HEK293 (cell line): ENCODE results near the gene ZSCAN9.
A peak's percentile ranks its signal among the peaks of the same experiment; 100 is the strongest.

Experiments
- GFI1B ChIP-seq: fragments of 450-650 bp; formaldehyde crosslinking; IDR thresholded peaks from 2 replicates; pipeline ENCODE4 v1.5.1; 2016; ENCODE audit warnings: missing biosample characterization, missing genetic modification characterization
- HOXC10 ChIP-seq: sonication (generic); formaldehyde crosslinking; IDR thresholded peaks from 2 replicates; pipeline ENCODE4 v1.8.1; 2023; ENCODE audit warnings: mild to moderate bottlenecking, missing genetic modification reagents
- HOXD13 ChIP-seq: sonication (generic); formaldehyde crosslinking; IDR thresholded peaks from 2 replicates; pipeline ENCODE4 v1.8.0; 2022; ENCODE audit warnings: missing genetic modification reagents, borderline replicate concordance
- PRDM1 ChIP-seq: fragments of 450-650 bp; formaldehyde crosslinking; IDR thresholded peaks from 2 replicates; pipeline ENCODE4; 2016; ENCODE audit warnings: missing biosample characterization, missing genetic modification characterization
- PRDM2 ChIP-seq: fragments of 450-650 bp; formaldehyde crosslinking; IDR thresholded peaks from 2 replicates; pipeline ENCODE4 v1.5.1; 2016; ENCODE audit warnings: missing biosample characterization, missing genetic modification characterization, borderline replicate concordance
- SP3 ChIP-seq: fragments of 450-650 bp; formaldehyde crosslinking; IDR thresholded peaks from 2 replicates; pipeline ENCODE4 v1.5.1; 2016; ENCODE audit warnings: missing biosample characterization, missing genetic modification characterization
- ZBTB8A ChIP-seq: fragments of 450-650 bp; formaldehyde crosslinking; IDR thresholded peaks from 2 replicates; pipeline ENCODE4 v1.5.1; 2016; ENCODE audit warnings: missing biosample characterization, missing genetic modification characterization
- ZNF155 ChIP-seq: fragments of 450-650 bp; formaldehyde crosslinking; IDR thresholded peaks from 2 replicates; pipeline ENCODE4 v1.5.1; 2016; ENCODE audit warnings: missing biosample characterization, missing genetic modification characterization
- ZNF211 ChIP-seq: fragments of 450-650 bp; formaldehyde crosslinking; IDR thresholded peaks from 2 replicates; pipeline ENCODE4 v1.5.1; 2016; ENCODE audit warnings: low read depth, missing biosample characterization, missing genetic modification characterization
- ZNF239 ChIP-seq: fragments of 450-650 bp; formaldehyde crosslinking; IDR thresholded peaks from 2 replicates; pipeline ENCODE4 v1.5.1; 2016; ENCODE audit warnings: missing biosample characterization, missing genetic modification characterization
- ZNF292 ChIP-seq: fragments of 450-650 bp; formaldehyde crosslinking; IDR thresholded peaks from 2 replicates; pipeline ENCODE4 v1.5.1; 2016; ENCODE audit warnings: low read depth, missing biosample characterization, missing genetic modification characterization, borderline replicate concordance
- ZNF335 ChIP-seq: fragments of 450-650 bp; formaldehyde crosslinking; conservative IDR thresholded peaks from 2 replicates; pipeline ENCODE4 v1.5.1; 2016; ENCODE audit warnings: missing biosample characterization, missing genetic modification characterization
- ZNF362 ChIP-seq: fragments of 450-650 bp; formaldehyde crosslinking; IDR thresholded peaks from 2 replicates; pipeline ENCODE4 v1.5.1; 2016; ENCODE audit warnings: missing biosample characterization, missing genetic modification characterization
- ZNF394 ChIP-seq: fragments of 450-650 bp; formaldehyde crosslinking; IDR thresholded peaks from 2 replicates; pipeline ENCODE4 v1.5.1; 2016; ENCODE audit warnings: missing biosample characterization, missing genetic modification characterization, mild to moderate bottlenecking, moderate library complexity, borderline replicate concordance
- ZNF426 ChIP-seq: fragments of 450-650 bp; formaldehyde crosslinking; IDR thresholded peaks from 2 replicates; pipeline ENCODE4 v1.5.1; 2017; ENCODE audit warnings: missing biosample characterization, missing genetic modification characterization, mild to moderate bottlenecking, inconsistent platforms, moderate library complexity
- ZNF48 ChIP-seq: fragments of 450-650 bp; formaldehyde crosslinking; IDR thresholded peaks from 2 replicates; pipeline ENCODE4 v1.5.1; 2016; ENCODE audit warnings: missing biosample characterization, missing genetic modification characterization
- ZNF544 ChIP-seq: fragments of 450-650 bp; formaldehyde crosslinking; IDR thresholded peaks from 2 replicates; pipeline ENCODE4 v1.5.0; 2017; ENCODE audit warnings: missing biosample characterization, missing genetic modification characterization
- ZNF580 ChIP-seq: fragments of 450-650 bp; formaldehyde crosslinking; IDR thresholded peaks from 2 replicates; pipeline ENCODE4 v1.5.1; 2016; ENCODE audit warnings: missing biosample characterization, missing genetic modification characterization
- ZNF626 ChIP-seq: fragments of 450-650 bp; sonication (Bioruptor Pico); formaldehyde crosslinking; IDR thresholded peaks from 2 replicates; pipeline ENCODE4 v1.5.1; 2018; ENCODE audit warnings: missing biosample characterization, missing genetic modification characterization, inconsistent platforms
- ZNF701 ChIP-seq: fragments of 450-650 bp; formaldehyde crosslinking; IDR thresholded peaks from 2 replicates; pipeline ENCODE4 v1.5.1; 2016; ENCODE audit warnings: missing biosample characterization, missing genetic modification characterization
- ZNF747 ChIP-seq: fragments of 450-650 bp; formaldehyde crosslinking; IDR thresholded peaks from 2 replicates; pipeline ENCODE4 v1.5.1; 2016; ENCODE audit warnings: missing biosample characterization, missing genetic modification characterization
- ZNF76 ChIP-seq: fragments of 450-650 bp; formaldehyde crosslinking; IDR thresholded peaks from 2 replicates; pipeline ENCODE4; 2016; ENCODE audit warnings: low read depth, missing biosample characterization, missing genetic modification characterization, borderline replicate concordance
- ZSCAN23 ChIP-seq: fragments of 450-650 bp; formaldehyde crosslinking; IDR thresholded peaks from 2 replicates; pipeline ENCODE4 v1.5.1; 2016; ENCODE audit warnings: missing biosample characterization, missing genetic modification characterization
- ZSCAN5A ChIP-seq: fragments of 450-650 bp; formaldehyde crosslinking; IDR thresholded peaks from 2 replicates; pipeline ENCODE4 v1.5.1; 2016; ENCODE audit warnings: missing biosample characterization, missing genetic modification characterization
- TF ChIP-seq, protein P1 (sequence below): fragments of 450-650 bp; formaldehyde crosslinking; IDR thresholded peaks from 2 replicates; pipeline ENCODE4 v1.5.1; 2016; ENCODE audit warnings: missing biosample characterization, missing genetic modification characterization

ZSCAN9 gene

GRCh38 chr6:28266962-28267694 lies 42.1 kb downstream of the ZSCAN9 start, which contains the start of gene ZSCAN26 (continued):
- TF ChIP-seq, protein P1, sequence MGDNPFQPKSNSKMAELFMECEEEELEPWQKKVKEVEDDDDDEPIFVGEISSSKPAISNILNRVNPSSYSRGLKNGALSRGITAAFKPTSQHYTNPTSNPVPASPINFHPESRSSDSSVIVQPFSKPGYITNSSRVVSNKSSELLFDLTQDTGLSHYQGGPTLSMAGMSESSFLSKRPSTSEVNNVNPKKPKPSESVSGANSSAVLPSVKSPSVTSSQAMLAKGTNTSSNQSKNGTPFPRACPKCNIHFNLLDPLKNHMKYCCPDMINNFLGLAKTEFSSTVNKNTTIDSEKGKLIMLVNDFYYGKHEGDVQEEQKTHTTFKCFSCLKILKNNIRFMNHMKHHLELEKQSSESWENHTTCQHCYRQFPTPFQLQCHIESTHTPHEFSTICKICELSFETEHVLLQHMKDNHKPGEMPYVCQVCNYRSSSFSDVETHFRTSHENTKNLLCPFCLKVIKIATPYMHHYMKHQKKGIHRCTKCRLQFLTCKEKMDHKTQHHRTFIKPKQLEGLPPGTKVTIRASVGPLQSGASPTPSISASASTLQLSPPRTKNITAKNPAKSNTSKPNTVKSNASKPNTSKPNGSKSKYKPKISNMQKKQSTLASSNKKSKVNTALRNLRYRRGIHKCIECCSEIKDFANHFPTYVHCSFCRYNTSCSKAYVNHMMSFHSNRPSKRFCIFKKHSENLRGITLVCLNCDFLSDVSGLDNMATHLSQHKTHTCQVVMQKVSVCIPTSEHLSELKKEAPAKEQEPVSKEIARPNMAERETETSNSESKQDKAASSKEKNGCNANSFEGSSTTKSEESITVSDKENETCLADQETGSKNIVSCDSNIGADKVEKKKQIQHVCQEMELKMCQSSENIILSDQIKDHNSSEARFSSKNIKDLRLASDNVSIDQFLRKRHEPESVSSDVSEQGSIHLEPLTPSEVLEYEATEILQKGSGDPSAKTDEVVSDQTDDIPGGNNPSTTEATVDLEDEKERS (tag by site-specific recombination), result no peak
- no peak for TF ChIP-seq PRDM1 (tag by site-specific recombination)
- peak; percentile 89; the same call in 1 of the 2 replicates for TF ChIP-seq ZNF394 (tag by site-specific recombination)
- TF ChIP-seq ZNF335 (tag by site-specific recombination), result peak; percentile 96
- no peak for TF ChIP-seq ZNF626 (tag by site-specific recombination)
- no peak for TF ChIP-seq ZNF747 (tag by site-specific recombination)
- no peak for TF ChIP-seq ZNF239 (tag by site-specific recombination)
- peak; percentile 64; the same call in 1 of the 2 replicates for TF ChIP-seq ZNF580 (tag by site-specific recombination)
- no peak for TF ChIP-seq PRDM2 (tag by site-specific recombination)
- TF ChIP-seq GFI1B (tag by site-specific recombination), result no peak
- peak; percentile 69; the same call in 1 of the 2 replicates for TF ChIP-seq ZNF76 (tag by site-specific recombination)
- no peak for TF ChIP-seq ZNF701 (tag by site-specific recombination)
- no peak for TF ChIP-seq ZNF544 (tag by site-specific recombination)
- 0 out of 2 replicates have a peak, but pooled peaks have one; percentile 37 for TF ChIP-seq ZBTB8A
- TF ChIP-seq ZNF211 (tag by site-specific recombination), result no peak
- TF ChIP-seq SP3 (tag by site-specific recombination), result peak; percentile 67; the same call in 1 of the 2 replicates
- no peak for TF ChIP-seq ZNF155 (tag by site-specific recombination)
- TF ChIP-seq ZSCAN23 (tag by site-specific recombination), result no peak
- TF ChIP-seq ZNF426 (tag by site-specific recombination), result no peak
- TF ChIP-seq ZNF292 (tag by site-specific recombination), result no peak
- TF ChIP-seq HOXD13 (CRISPR knock-in tag), result 0 out of 2 replicates have a peak, but pooled peaks have one; percentile 19
- TF ChIP-seq ZSCAN5A (tag by site-specific recombination), result peak; percentile 43; the same call in 1 of the 2 replicates
- no peak for TF ChIP-seq ZNF48 (tag by site-specific recombination)
- no peak for TF ChIP-seq HOXC10
- no peak for TF ChIP-seq ZNF362 (tag by site-specific recombination)
